Thyroid gland (tissue), 4 donors: ENCODE measurements around the gene PM20D2.

Source experiments
- CTCF ChIP-seq, 6 experiments: fragments of 200-600 bp in 3 of 6; fragments of 450-650 bp in 3 of 6; sonication (generic) in 3 of 6; IDR thresholded peaks; one replicate each; pipeline ENCODE4 v1.5.1; 2016 to 2019; ENCODE audit warnings: antibody characterized with exemption in 6 of 6, mild to moderate bottlenecking in 2 of 6, inconsistent platforms in 1 of 6, moderate library complexity in 1 of 6
- POLR2A ChIP-seq, 2 donors: fragments of 450-650 bp; IDR thresholded peaks; one replicate each; pipeline ENCODE4 v1.6.1; 2017; ENCODE audit warnings: antibody characterized with exemption in 2 of 2, mild to moderate bottlenecking in 2 of 2, moderate library complexity in 1 of 2

- no peak for TF ChIP-seq CTCF (IDR thresholded peaks at IDR 0.05)
- TF ChIP-seq POLR2A (IDR thresholded peaks at IDR 0.05) = no peak
Observed at GRCh38 chr6:89180112-89180511, 34.3 kb downstream of the PM20D2 start.
